ENCODE measurements around the gene MTCL3.

- TF ChIP-seq POLR2A (IDR thresholded peaks at IDR 0.05) (no peak), CTCF (IDR thresholded peaks at IDR 0.05) (peak; percentile 44 to 47 (median 46)), POLR2AphosphoS5 (IDR thresholded peaks at IDR 0.05) (no peak)
Observed at GRCh38 chr6:127516662-127517273, 2.4 kb downstream of the MTCL3 start.

Data from breast epithelium (tissue), 3 donors.